IMR-90 (cell line): ENCODE measurements around the gene ANKRD44. TPM values are rescaled to one million over a fixed set of nuclear protein-coding genes. Genes with fewer than 3 reads are reported as not detected.

Source experiments
- ATAC-seq: fragments of 200-7000 bp; cut with Tn5 transposase; 2 replicates; pipeline ENCODE4 v1.9.1; 2020; ENCODE audit warnings: low read depth, mild to moderate bottlenecking, moderate library complexity
- BruUV-seq: library from RNA; stranded (reverse); fragments of 400-500 nt; replicated peaks from 2 replicates; lab custom pipeline; 2021; lab: Mats Ljungman, UMichigan
- CTCF ChIA-PET: fragments of 300-600 bp; formaldehyde crosslinking; extraction: SDS; loops from one replicate; lab custom pipeline; 2021; ENCODE audit warnings: antibody characterized with exemption; lab: Yijun Ruan, JAX
- POLR2A ChIA-PET: fragments of 300-600 bp; sonication (Branson Sonifier 250); formaldehyde crosslinking; loops from one replicate; lab custom pipeline; 2022; ENCODE audit warnings: antibody characterized with exemption; ENCODE audit not compliant: unreplicated experiment; lab: Charles Lee
- DNase-seq: peaks from one replicate; pipeline ENCODE4 v3.0.0; 2013
- H2AFZ ChIP-seq: replicated peaks from 2 replicates; pipeline ENCODE3; 2013; ENCODE audit warnings: low read length, mild to moderate bottlenecking; ENCODE audit not compliant: poor library complexity
- H2AK5ac ChIP-seq: 2 replicates; pipeline ENCODE4 v1.6.1; 2013; ENCODE audit warnings: low read depth, low read length, inconsistent platforms
- H2AK9ac ChIP-seq: replicated peaks from 2 replicates; pipeline ENCODE3; 2013; ENCODE audit warnings: mild to moderate bottlenecking, low read depth, low read length, moderate library complexity; ENCODE audit not compliant: poor library complexity
- H2BK120ac ChIP-seq: 2 replicates; pipeline ENCODE4 v1.6.1; 2013; ENCODE audit warnings: low read depth, low read length, inconsistent platforms
- H2BK15ac ChIP-seq: 3 replicates; pipeline ENCODE4 v1.6.1; 2013; ENCODE audit warnings: low read depth, low read length, inconsistent platforms
- H2BK20ac ChIP-seq: 2 replicates; pipeline ENCODE4 v1.6.1; 2013; ENCODE audit warnings: low read depth, mild to moderate bottlenecking, inconsistent platforms, low read length, moderate library complexity
- H2BK5ac ChIP-seq: 2 replicates; pipeline ENCODE4 v1.6.1; 2013; ENCODE audit warnings: mild to moderate bottlenecking, low read depth, low read length, inconsistent platforms; ENCODE audit not compliant: poor library complexity, severe bottlenecking
- H3K14ac ChIP-seq: replicated peaks from 2 replicates; pipeline ENCODE4 v1.6.1; 2013; ENCODE audit warnings: low read depth, low read length, inconsistent platforms
- H3K18ac ChIP-seq: 2 replicates; pipeline ENCODE4 v1.6.1; 2013; ENCODE audit warnings: low read depth, low read length, control low read depth
- H3K23ac ChIP-seq: 2 replicates; pipeline ENCODE4 v1.6.1; 2013; ENCODE audit warnings: low read depth, low read length, inconsistent platforms
- H3K27ac ChIP-seq: 2 replicates; pipeline ENCODE4 v1.5.1; 2013; ENCODE audit warnings: mild to moderate bottlenecking, control low read depth, low read length; ENCODE audit not compliant: insufficient read depth
- H3K27me3 ChIP-seq: 2 replicates; pipeline ENCODE4 v1.6.1; 2013; ENCODE audit warnings: low read length; ENCODE audit not compliant: control insufficient read depth, insufficient read depth
- H3K36me3 ChIP-seq: 2 replicates; pipeline ENCODE4 v1.6.1; 2013; ENCODE audit warnings: low read length, mixed read lengths; ENCODE audit not compliant: control insufficient read depth, insufficient read depth
- H3K4ac ChIP-seq: 2 replicates; pipeline ENCODE4 v1.6.1; 2013; ENCODE audit warnings: low read depth, low read length, inconsistent platforms
- H3K4me1 ChIP-seq: 2 replicates; pipeline ENCODE4 v1.6.1; 2013; ENCODE audit warnings: low read length, mixed read lengths; ENCODE audit not compliant: control insufficient read depth, insufficient read depth
- H3K4me2 ChIP-seq: 2 replicates; pipeline ENCODE4 v1.6.1; 2013; ENCODE audit warnings: low read depth, mild to moderate bottlenecking, control low read depth, low read length, moderate library complexity
- H3K4me3 ChIP-seq: 2 replicates; pipeline ENCODE4 v1.5.1; 2013; ENCODE audit warnings: low read depth, mild to moderate bottlenecking, control low read depth, low read length, moderate library complexity; ENCODE audit not compliant: insufficient read depth
- H3K56ac ChIP-seq: 2 replicates; pipeline ENCODE4 v1.6.1; 2013; ENCODE audit warnings: low read length, inconsistent platforms; ENCODE audit not compliant: insufficient read depth; ENCODE audit errors: extremely low read depth
- H3K79me1 ChIP-seq, 2 experiments: 2 replicates each; pipeline ENCODE4 v1.6.1; 2013; ENCODE audit warnings: low read length in 2 of 2, inconsistent platforms in 1 of 2, low read depth in 1 of 2
- H3K9ac ChIP-seq: 2 replicates; pipeline ENCODE4 v1.6.1; 2013; ENCODE audit warnings: low read depth, low read length, control low read depth
- H3K9me1 ChIP-seq: 2 replicates; pipeline ENCODE4 v1.6.1; 2013; ENCODE audit warnings: low read length, inconsistent platforms; ENCODE audit not compliant: insufficient read depth
- H3K9me3 ChIP-seq: 2 replicates; pipeline ENCODE4 v1.6.1; 2013; ENCODE audit warnings: low read length; ENCODE audit not compliant: control insufficient read depth, insufficient read depth
- H4K20me1 ChIP-seq: 2 replicates; pipeline ENCODE4 v1.6.1; 2013; ENCODE audit warnings: low read length, inconsistent platforms; ENCODE audit not compliant: insufficient read depth
- H4K5ac ChIP-seq: 2 replicates; pipeline ENCODE4 v1.6.1; 2013; ENCODE audit warnings: mild to moderate bottlenecking, low read depth, low read length, control low read depth
- H4K8ac ChIP-seq, 2 experiments: 2 replicates each; pipeline ENCODE4 v1.6.1; 2013; ENCODE audit warnings: low read depth in 2 of 2, low read length in 2 of 2, control low read depth in 1 of 2, inconsistent platforms in 1 of 2
- H4K91ac ChIP-seq: 2 replicates; pipeline ENCODE4 v1.6.1; 2013; ENCODE audit warnings: low read depth, low read length, inconsistent platforms; ENCODE audit not compliant: insufficient read depth
- CEBPB ChIP-seq: IDR thresholded peaks from 2 replicates; pipeline ENCODE4 v1.6.1; 2012; ENCODE audit warnings: low read depth, low read length, improper control_type of control experiment
- CHD1 ChIP-seq: IDR thresholded peaks from 2 replicates; pipeline ENCODE4 v1.6.1; 2012; ENCODE audit warnings: low read depth, low read length, improper control_type of control experiment
- WGBS, 2 experiments: methylation state at CpG; one replicate each; pipeline versions ENCODE4 v1.1.5 to v1.1.7; 2013; ENCODE audit warnings: missing lambda C conversion rate in 2 of 2; ENCODE audit not compliant: insufficient read length in 1 of 2; ENCODE audit errors: extremely low coverage in 2 of 2; 5-methylcytosine and 5-hydroxymethylcytosine counted together
- dilution Hi-C: fragments of 300-500 bp; cut with HindIII; formaldehyde crosslinking; loops from one replicate; pipeline ENCODE4 v1.14.3; 2018; ENCODE audit warnings: low sequenced_read_pairs; ENCODE audit not compliant: unreplicated experiment
- in situ Hi-C: fragments of 300-500 bp; cut with MboI; formaldehyde crosslinking; loops from 3 replicates; pipeline ENCODE4 v1.14.3; 2019; ENCODE audit warnings: low sequenced_read_pairs, inconsistent platforms, mixed read lengths
- intact Hi-C: fragments of 100-400 bp; cut with micrococcal nuclease; formaldehyde crosslinking; loops from 2 replicates; pipeline ENCODE4 v1.10.0; 2022
- polyA plus RNA-seq, 3 experiments: library from polyadenylated mRNA; depleted of rRNA; stranded (reverse); fragments of >200 nt; gene quantifications; 2 replicates each; pipeline ENCODE4 v1.2.3, GENCODE V29; 2012; ENCODE audit warnings: low replicate concordance in 1 of 3
- total RNA-seq: library from RNA; depleted of rRNA; stranded (reverse); fragments of >200 nt; gene quantifications from 2 replicates; pipeline ENCODE4 v1.2.3, GENCODE V29; 2012
- TF ChIP-seq, protein P1 (sequence below): conservative IDR thresholded peaks from 2 replicates; pipeline ENCODE4 v1.5.1; 2012; ENCODE audit warnings: mild to moderate bottlenecking, low read depth, low read length, improper control_type of control experiment

Gene ANKRD44
- total and polyA plus RNA-seq, 2 of the 4 experiments (the other 2 are of a cell fraction) = 5.2 to 15.6 TPM

DNA sequence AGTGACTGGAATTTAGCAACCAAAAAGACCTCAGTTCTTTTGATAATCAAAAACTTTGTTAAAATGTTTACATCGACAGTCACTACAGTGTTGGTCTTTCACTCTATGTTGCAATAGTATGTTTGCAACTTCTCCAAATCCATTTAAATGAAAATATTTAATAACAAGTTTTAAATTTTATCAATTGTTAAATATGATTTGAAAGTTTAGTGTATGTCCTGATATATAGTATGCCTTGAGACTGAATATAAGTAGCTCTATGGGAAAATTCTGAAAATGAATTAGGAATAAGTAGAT lies 109.9 kb downstream of the ANKRD44 start:
- POLR2A ChIA-PET = no interaction called here
- H3K36me3 ChIP-seq = no peaks in the 10 kb centered on the region
- H3K14ac ChIP-seq = no peak overlapping the region
- no peaks in the 10 kb centered on the region for H3K27me3 ChIP-seq
- H3K9me1 ChIP-seq = peaks cover 10% of the 10 kb centered on the region
- no peak overlapping the region for H2BK120ac ChIP-seq
- H3K18ac ChIP-seq = no peak overlapping the region
- BruUV-seq = no TSS peak
- in situ Hi-C loops = no loop called here
- H4K8ac ChIP-seq = no peak overlapping the region
- no peak overlapping the region for H3K4ac ChIP-seq
- no peaks in the 10 kb centered on the region for H3K9me3 ChIP-seq
- CTCF ChIA-PET = no interaction called here
- H2BK15ac ChIP-seq = no peak overlapping the region
- no peak overlapping the region for H3K27ac ChIP-seq
- H3K4me1 ChIP-seq = peaks cover 9% of the 10 kb centered on the region
- H3K79me1 ChIP-seq = peaks cover 0 to 9% of the 10 kb centered on the region in 2 experiments; a peak in 1 of 4 replicates
- DNase-seq (no peak), ATAC-seq (no peak)
- no peak overlapping the region for H3K9ac ChIP-seq
- no peak overlapping the region for H3K56ac ChIP-seq
- no peak overlapping the region for H2AFZ ChIP-seq
- no peak overlapping the region for H4K5ac ChIP-seq
- H3K4me2 ChIP-seq = no peak overlapping the region
- H3K4me3 ChIP-seq = no peak overlapping the region
- H2BK20ac ChIP-seq = no peak overlapping the region
- TF ChIP-seq CEBPB (peak; percentile 60), CHD1 (no peak)
- TF ChIP-seq, protein P1, sequence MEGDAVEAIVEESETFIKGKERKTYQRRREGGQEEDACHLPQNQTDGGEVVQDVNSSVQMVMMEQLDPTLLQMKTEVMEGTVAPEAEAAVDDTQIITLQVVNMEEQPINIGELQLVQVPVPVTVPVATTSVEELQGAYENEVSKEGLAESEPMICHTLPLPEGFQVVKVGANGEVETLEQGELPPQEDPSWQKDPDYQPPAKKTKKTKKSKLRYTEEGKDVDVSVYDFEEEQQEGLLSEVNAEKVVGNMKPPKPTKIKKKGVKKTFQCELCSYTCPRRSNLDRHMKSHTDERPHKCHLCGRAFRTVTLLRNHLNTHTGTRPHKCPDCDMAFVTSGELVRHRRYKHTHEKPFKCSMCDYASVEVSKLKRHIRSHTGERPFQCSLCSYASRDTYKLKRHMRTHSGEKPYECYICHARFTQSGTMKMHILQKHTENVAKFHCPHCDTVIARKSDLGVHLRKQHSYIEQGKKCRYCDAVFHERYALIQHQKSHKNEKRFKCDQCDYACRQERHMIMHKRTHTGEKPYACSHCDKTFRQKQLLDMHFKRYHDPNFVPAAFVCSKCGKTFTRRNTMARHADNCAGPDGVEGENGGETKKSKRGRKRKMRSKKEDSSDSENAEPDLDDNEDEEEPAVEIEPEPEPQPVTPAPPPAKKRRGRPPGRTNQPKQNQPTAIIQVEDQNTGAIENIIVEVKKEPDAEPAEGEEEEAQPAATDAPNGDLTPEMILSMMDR = no peak
- intact Hi-C loops = no loop called here
- no CpG with 5 or more reads among the region's 1 CpG for WGBS, 2 experiments
- no peak overlapping the region for H2AK9ac ChIP-seq
- H2AK5ac ChIP-seq = no peak overlapping the region
- H4K20me1 ChIP-seq = no peaks in the 10 kb centered on the region
- dilution Hi-C loops = no loop called here
- no peak overlapping the region for H2BK5ac ChIP-seq
- H3K23ac ChIP-seq = no peak overlapping the region
- H4K91ac ChIP-seq = no peak overlapping the region
